Activated CD8-positive, alpha-beta memory T cell treated with anti-CD3 and anti-CD28 coated beads for 24 hours (primary cell): Measurements from ENCODE around the gene MAPK10.
"Not testable (repeated sequence)": the region's sequence is repeated elsewhere in the genome, so short reads cannot be mapped to it uniquely, and the experiment has no call there.

Experiments
- DNase-seq: peaks from one replicate; pipeline ENCODE4 v3.0.0-alpha.2; 2020

MAPK10 gene

GRCh38 chr4:86334020-86334750 is 25.7 kb downstream of the MAPK10 start:
- no peak for DNase-seq

- DNase-seq: no peak
Observed at GRCh38 chr4:86333236-86333635, 26.6 kb downstream of the MAPK10 start.

GRCh38 chr4:86330961-86331742 is 28.7 kb downstream of the MAPK10 start:
- no peak for DNase-seq

GRCh38 chr4:86330411-86330810 is 29.4 kb downstream of the MAPK10 start:
- not testable (repeated sequence) for DNase-seq

GRCh38 chr4:86329431-86329830 is 30.4 kb downstream of the MAPK10 start:
- no peak for DNase-seq

GRCh38 chr4:86326400-86326799 is 33.5 kb downstream of the MAPK10 start:
- DNase-seq: no peak

GRCh38 chr4:86319390-86319789 is 40.5 kb downstream of the MAPK10 start:
- no peak for DNase-seq

GRCh38 chr4:86315579-86315978 is 44.3 kb downstream of the MAPK10 start:
- DNase-seq: no peak

- no peak for DNase-seq
Observed at GRCh38 chr4:86313656-86314055, 46.2 kb downstream of the MAPK10 start.

GRCh38 chr4:86307432-86307831 is 52.4 kb downstream of the MAPK10 start:
- no peak for DNase-seq

GRCh38 chr4:86306816-86307215 is 53.0 kb downstream of the MAPK10 start:
- DNase-seq: no peak

- DNase-seq: no peak
Observed at GRCh38 chr4:86302830-86303229, 57.0 kb downstream of the MAPK10 start.

GRCh38 chr4:86302251-86302650 is 57.6 kb downstream of the MAPK10 start:
- no peak for DNase-seq

- no peak for DNase-seq
Observed at GRCh38 chr4:86300516-86300915, 59.3 kb downstream of the MAPK10 start.

- DNase-seq: no peak
Observed at GRCh38 chr4:86296865-86297264, 63.0 kb downstream of the MAPK10 start.

GRCh38 chr4:86294883-86295282 is 65.0 kb downstream of the MAPK10 start:
- DNase-seq: no peak

GRCh38 chr4:86291180-86291579 is 68.7 kb downstream of the MAPK10 start:
- DNase-seq: no peak

- DNase-seq: no peak
Observed at GRCh38 chr4:86286726-86287125, 73.1 kb downstream of the MAPK10 start.

GRCh38 chr4:86283371-86283770 is 76.5 kb downstream of the MAPK10 start:
- no peak for DNase-seq

- no peak for DNase-seq
Observed at GRCh38 chr4:86280246-86280645, 79.6 kb downstream of the MAPK10 start.

GRCh38 chr4:86279293-86279960 is 80.4 kb downstream of the MAPK10 start:
- no peak for DNase-seq

- DNase-seq: no peak
Observed at GRCh38 chr4:86278126-86278525, 81.7 kb downstream of the MAPK10 start.

- DNase-seq: no peak
Observed at GRCh38 chr4:86274642-86275041, 85.2 kb downstream of the MAPK10 start.

- DNase-seq: no peak
Observed at GRCh38 chr4:86272669-86273068, 87.2 kb downstream of the MAPK10 start.
